Neural progenitor cell (in vitro differentiated cells): ENCODE results near the gene RFX1.

Source experiments
- EZH2 ChIP-seq: fragments of 200-600 bp; sonication (generic); IDR thresholded peaks from 2 replicates; pipeline ENCODE4 v1.6.1; 2017; ENCODE audit warnings: antibody characterized with exemption, mild to moderate bottlenecking, moderate library complexity
- TF ChIP-seq, protein P1 (sequence below): fragments of 200-600 bp; sonication (generic); IDR thresholded peaks from 2 replicates; pipeline ENCODE4 v1.5.1; 2017; ENCODE audit warnings: antibody characterized with exemption, mild to moderate bottlenecking

DNA sequence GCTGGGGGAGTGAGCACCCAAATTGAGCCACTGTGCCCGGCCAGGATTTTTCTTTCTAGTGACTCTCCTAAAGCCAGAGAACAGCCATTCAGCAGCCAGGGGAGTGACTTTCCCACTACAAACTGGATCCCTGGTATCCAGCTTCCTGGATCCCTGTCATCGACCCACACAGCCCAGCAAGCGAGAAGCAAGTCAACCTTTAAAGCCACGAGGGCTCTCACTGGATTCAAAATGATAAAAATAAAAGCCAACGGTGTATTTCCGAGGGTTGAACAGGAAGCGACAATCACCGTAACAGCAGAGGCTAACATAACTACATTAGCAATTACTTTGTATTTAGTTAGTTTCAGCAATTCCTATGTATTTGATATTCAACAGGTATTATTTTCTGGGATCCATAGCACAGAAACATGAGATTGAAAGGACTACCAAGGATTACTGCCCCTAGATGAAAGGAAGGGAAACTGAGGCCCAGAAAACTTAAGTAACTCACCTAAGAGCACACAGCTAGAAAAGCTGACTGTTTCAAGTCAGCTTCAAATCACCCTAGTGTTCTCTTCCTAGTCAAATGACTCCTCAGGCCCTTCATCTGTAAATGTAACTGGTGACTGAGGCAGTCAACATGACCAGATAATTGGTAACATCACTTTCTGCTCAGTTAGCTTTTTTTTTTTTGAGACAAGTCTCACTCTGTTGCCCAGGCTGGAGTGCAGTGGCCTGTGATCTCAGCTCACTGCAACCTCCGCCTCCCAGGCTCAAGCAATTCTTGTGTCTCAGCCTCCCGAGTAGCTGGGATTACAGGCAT lies 2.7 kb downstream of the RFX1 start:
- no peak for TF ChIP-seq EZH2
- TF ChIP-seq, protein P1, sequence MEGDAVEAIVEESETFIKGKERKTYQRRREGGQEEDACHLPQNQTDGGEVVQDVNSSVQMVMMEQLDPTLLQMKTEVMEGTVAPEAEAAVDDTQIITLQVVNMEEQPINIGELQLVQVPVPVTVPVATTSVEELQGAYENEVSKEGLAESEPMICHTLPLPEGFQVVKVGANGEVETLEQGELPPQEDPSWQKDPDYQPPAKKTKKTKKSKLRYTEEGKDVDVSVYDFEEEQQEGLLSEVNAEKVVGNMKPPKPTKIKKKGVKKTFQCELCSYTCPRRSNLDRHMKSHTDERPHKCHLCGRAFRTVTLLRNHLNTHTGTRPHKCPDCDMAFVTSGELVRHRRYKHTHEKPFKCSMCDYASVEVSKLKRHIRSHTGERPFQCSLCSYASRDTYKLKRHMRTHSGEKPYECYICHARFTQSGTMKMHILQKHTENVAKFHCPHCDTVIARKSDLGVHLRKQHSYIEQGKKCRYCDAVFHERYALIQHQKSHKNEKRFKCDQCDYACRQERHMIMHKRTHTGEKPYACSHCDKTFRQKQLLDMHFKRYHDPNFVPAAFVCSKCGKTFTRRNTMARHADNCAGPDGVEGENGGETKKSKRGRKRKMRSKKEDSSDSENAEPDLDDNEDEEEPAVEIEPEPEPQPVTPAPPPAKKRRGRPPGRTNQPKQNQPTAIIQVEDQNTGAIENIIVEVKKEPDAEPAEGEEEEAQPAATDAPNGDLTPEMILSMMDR = no peak
